SK-N-SH (cell line): ENCODE results near the gene DIAPH1.

ENCODE experiments used
- CHD2 ChIP-seq: fragments of 150-350 bp; IDR thresholded peaks from 2 replicates; pipeline ENCODE4 v1.6.1; 2018; ENCODE audit warnings: low read length; ENCODE audit not compliant: partially characterized antibody
- CTCF ChIP-seq: fragments of 200-600 bp; sonication (generic); IDR thresholded peaks from 2 replicates; pipeline ENCODE4 v1.6.1; 2017; ENCODE audit warnings: antibody characterized with exemption, mild to moderate bottlenecking, moderate library complexity
- EP300 ChIP-seq, 2 experiments: IDR thresholded peaks; 2 replicates each; pipeline versions ENCODE4 v1.4.0 to v1.6.1; 2012; ENCODE audit warnings: borderline replicate concordance in 1 of 2, low read depth in 1 of 2, low read length in 1 of 2
- EZH2phosphoT487 ChIP-seq: fragments of 200-600 bp; sonication (generic); IDR thresholded peaks from 2 replicates; pipeline ENCODE4 v1.6.1; 2017; ENCODE audit warnings: low read depth, mixed run types, mild to moderate bottlenecking, antibody characterized with exemption, moderate library complexity, borderline replicate concordance
- NFIC ChIP-seq: IDR thresholded peaks from 2 replicates; pipeline ENCODE4 v1.4.0; 2012; ENCODE audit warnings: borderline replicate concordance
- NRF1 ChIP-seq: IDR thresholded peaks from 2 replicates; pipeline ENCODE4 v1.6.1; 2012; ENCODE audit warnings: low read depth, mild to moderate bottlenecking, low read length
- POLR2AphosphoS5 ChIP-seq: IDR thresholded peaks from 2 replicates; pipeline ENCODE4 v1.6.1; 2012; ENCODE audit warnings: low read depth, low read length
- REST ChIP-seq: IDR thresholded peaks from 2 replicates; pipeline ENCODE4 v1.6.1; 2012; ENCODE audit warnings: mild to moderate bottlenecking, low read depth, low read length, moderate library complexity
- RFX5 ChIP-seq: IDR thresholded peaks from 2 replicates; pipeline ENCODE4 v1.6.1; 2012; ENCODE audit warnings: mild to moderate bottlenecking, improper control_type of control experiment, low read length
- TAF1 ChIP-seq: IDR thresholded peaks from 2 replicates; pipeline ENCODE4 v1.6.1; 2012; ENCODE audit warnings: low read depth, mild to moderate bottlenecking, low read length, moderate library complexity, borderline replicate concordance
- TEAD4 ChIP-seq: IDR thresholded peaks from 2 replicates; pipeline ENCODE4 v1.4.0; 2012; ENCODE audit warnings: mild to moderate bottlenecking, borderline replicate concordance; ENCODE audit not compliant: insufficient read depth
- YY1 ChIP-seq: IDR thresholded peaks from 2 replicates; pipeline ENCODE4 v1.4.0; 2012; ENCODE audit warnings: low read depth, mild to moderate bottlenecking
- ZBTB33 ChIP-seq: IDR thresholded peaks from 2 replicates; pipeline ENCODE4 v1.4.0; 2012; ENCODE audit warnings: low read depth, borderline replicate concordance

- TF ChIP-seq CTCF (peak; percentile 92), TEAD4 (no peak), YY1 (no peak), CHD2 (no peak), NRF1 (no peak), POLR2AphosphoS5 (no peak), ZBTB33 (no peak), EP300 (IDR thresholded peaks at IDR 0.05; ENCODE audit: borderline replicate concordance in 1 of 2, low read depth in 1 of 2, low read length in 1 of 2) (no peak), NFIC (no peak), RFX5 (no peak), TAF1 (no peak), REST (no peak), EZH2phosphoT487 (no peak)
Measured at GRCh38 chr5:141567513-141568117, 51.2 kb downstream of the DIAPH1 start.
